OCI-LY1 (cell line): ENCODE measurements around the gene XPA.
"Not testable (repeated sequence)": the region's sequence is repeated elsewhere in the genome, so short reads cannot be mapped to it uniquely, and the experiment has no call there.

Experiments used
- H2AFZ ChIP-seq: fragments of 200-600 bp; sonication (generic), shearing (Covaris generic); 2 replicates; pipeline ENCODE4 v1.6.0; 2014; ENCODE audit warnings: antibody characterized with exemption, mild to moderate bottlenecking, low read length
- H3F3A ChIP-seq: fragments of 200-600 bp; sonication (generic), shearing (Covaris generic); 2 replicates; pipeline ENCODE4 v1.6.0; 2014; ENCODE audit warnings: mild to moderate bottlenecking, antibody characterized with exemption, low read length, moderate library complexity; ENCODE audit not compliant: insufficient read depth
- H3K27ac ChIP-seq: fragments of 200-600 bp; sonication (generic); 2 replicates; pipeline ENCODE4 v1.5.1; 2014; ENCODE audit warnings: low read length, mixed run types, mild to moderate bottlenecking, low read depth; ENCODE audit not compliant: poor library complexity, severe bottlenecking
- H3K27me3 ChIP-seq: fragments of 200-600 bp; sonication (generic); 2 replicates; pipeline ENCODE4 v1.6.0; 2014; ENCODE audit warnings: antibody characterized with exemption, mild to moderate bottlenecking, low read length, moderate library complexity; ENCODE audit not compliant: insufficient read depth
- H3K36me3 ChIP-seq: fragments of 200-600 bp; sonication (generic); 2 replicates; pipeline ENCODE4 v1.6.1; 2014; ENCODE audit warnings: mild to moderate bottlenecking, antibody characterized with exemption, low read length, moderate library complexity, mixed read lengths; ENCODE audit not compliant: insufficient read depth
- H3K4me1 ChIP-seq: fragments of 200-600 bp; sonication (generic); 2 replicates; pipeline ENCODE4 v1.5.1; 2014; ENCODE audit warnings: mild to moderate bottlenecking, low read length, moderate library complexity; ENCODE audit not compliant: insufficient read depth, severe bottlenecking
- H3K4me2 ChIP-seq: fragments of 200-600 bp; sonication (generic), shearing (Covaris generic); 2 replicates; pipeline ENCODE4 v1.6.1; 2014; ENCODE audit warnings: low read length
- H3K4me3 ChIP-seq: fragments of 200-600 bp; sonication (generic); 2 replicates; pipeline ENCODE4 v1.5.1; 2014; ENCODE audit warnings: low read length, low read depth, mild to moderate bottlenecking, mixed read lengths; ENCODE audit not compliant: poor library complexity, severe bottlenecking
- H3K79me2 ChIP-seq: fragments of 200-600 bp; shearing (Covaris generic); 2 replicates; pipeline ENCODE4 v1.6.1; 2016; ENCODE audit warnings: mixed run types, low read length, mixed read lengths; ENCODE audit not compliant: insufficient read depth
- H3K9ac ChIP-seq: fragments of 200-600 bp; sonication (generic), shearing (Covaris generic); 2 replicates; pipeline ENCODE4 v1.6.1; 2014; ENCODE audit warnings: mild to moderate bottlenecking, low read length, mixed read lengths
- H3K9me2 ChIP-seq: fragments of 200-600 bp; sonication (generic), shearing (Covaris generic); 2 replicates; pipeline ENCODE4 v1.6.1; 2014; ENCODE audit warnings: low read depth, mild to moderate bottlenecking, low read length, mixed read lengths
- H3K9me3 ChIP-seq: fragments of 200-600 bp; shearing (Covaris generic); 2 replicates; pipeline ENCODE4 v1.6.1; 2014; ENCODE audit warnings: low read length, mixed read lengths
- H4K20me1 ChIP-seq: fragments of 200-600 bp; sonication (generic), shearing (Covaris generic); 2 replicates; pipeline ENCODE4 v1.6.0; 2016; ENCODE audit warnings: mild to moderate bottlenecking, low read length; ENCODE audit not compliant: insufficient read depth
- EZH2 ChIP-seq: fragments of 200-600 bp; sonication (generic), shearing (Covaris generic); IDR thresholded peaks from 2 replicates; pipeline ENCODE4 v1.8.0; 2017; ENCODE audit warnings: borderline replicate concordance, mixed run types, mild to moderate bottlenecking, antibody characterized with exemption, low read length, moderate library complexity, mixed read lengths
- TF ChIP-seq, protein P1 (sequence below): fragments of 200-600 bp; sonication (generic), shearing (Covaris generic); IDR thresholded peaks from 2 replicates; pipeline ENCODE4 v1.5.1; 2017; ENCODE audit warnings: mild to moderate bottlenecking, antibody characterized with exemption, low read length, moderate library complexity, mixed read lengths

XPA gene

DNA sequence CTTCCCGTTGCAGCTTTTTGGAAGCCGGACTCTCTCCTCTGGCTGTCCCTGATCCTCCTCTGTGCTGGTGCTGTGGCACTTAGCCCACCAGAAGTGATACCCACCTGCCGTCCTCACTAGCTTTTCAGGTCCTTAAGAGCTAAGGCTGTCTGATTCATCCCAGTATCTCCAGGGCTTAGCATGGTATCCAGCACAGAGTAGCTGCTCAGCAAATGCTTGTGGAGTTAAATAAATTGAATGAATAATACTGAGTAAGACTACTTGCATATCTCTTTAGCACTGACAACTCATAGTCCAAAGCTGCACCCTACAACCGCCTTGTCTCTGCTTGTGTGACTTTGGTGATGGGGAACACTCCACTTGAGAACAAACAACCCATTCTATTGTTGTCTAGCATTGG is 7.7 kb upstream of the XPA start:
- H3K4me2 ChIP-seq, result no peak overlapping the region

DNA sequence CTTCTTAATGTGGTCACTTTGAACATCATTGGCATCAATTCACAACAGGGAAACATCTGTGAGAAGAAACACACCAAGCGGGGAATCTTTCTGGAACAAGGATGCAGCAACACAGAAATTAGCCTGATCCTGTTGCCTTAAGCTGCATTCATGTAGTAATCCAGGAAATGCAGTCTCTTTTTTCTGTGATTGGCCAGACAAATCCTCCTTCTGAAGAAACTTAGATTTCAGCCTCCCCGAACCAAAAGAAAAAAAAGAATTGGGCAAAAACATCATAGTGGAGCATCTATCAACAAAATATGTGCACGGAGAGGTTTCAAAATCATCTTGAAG is 7.2 kb upstream of the XPA start:
- no peak overlapping the region for H2AFZ ChIP-seq
- H3K4me3 ChIP-seq, result no peak overlapping the region
- H3K27me3 ChIP-seq, result no peaks in the 10 kb centered on the region
- peaks cover 6% of the 10 kb centered on the region for H3K4me1 ChIP-seq
- no peak overlapping the region for H3K4me2 ChIP-seq
- no peak for TF ChIP-seq EZH2
- TF ChIP-seq, protein P1, sequence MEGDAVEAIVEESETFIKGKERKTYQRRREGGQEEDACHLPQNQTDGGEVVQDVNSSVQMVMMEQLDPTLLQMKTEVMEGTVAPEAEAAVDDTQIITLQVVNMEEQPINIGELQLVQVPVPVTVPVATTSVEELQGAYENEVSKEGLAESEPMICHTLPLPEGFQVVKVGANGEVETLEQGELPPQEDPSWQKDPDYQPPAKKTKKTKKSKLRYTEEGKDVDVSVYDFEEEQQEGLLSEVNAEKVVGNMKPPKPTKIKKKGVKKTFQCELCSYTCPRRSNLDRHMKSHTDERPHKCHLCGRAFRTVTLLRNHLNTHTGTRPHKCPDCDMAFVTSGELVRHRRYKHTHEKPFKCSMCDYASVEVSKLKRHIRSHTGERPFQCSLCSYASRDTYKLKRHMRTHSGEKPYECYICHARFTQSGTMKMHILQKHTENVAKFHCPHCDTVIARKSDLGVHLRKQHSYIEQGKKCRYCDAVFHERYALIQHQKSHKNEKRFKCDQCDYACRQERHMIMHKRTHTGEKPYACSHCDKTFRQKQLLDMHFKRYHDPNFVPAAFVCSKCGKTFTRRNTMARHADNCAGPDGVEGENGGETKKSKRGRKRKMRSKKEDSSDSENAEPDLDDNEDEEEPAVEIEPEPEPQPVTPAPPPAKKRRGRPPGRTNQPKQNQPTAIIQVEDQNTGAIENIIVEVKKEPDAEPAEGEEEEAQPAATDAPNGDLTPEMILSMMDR, result no peak
- no peak overlapping the region for H3K27ac ChIP-seq
- H3K79me2 ChIP-seq, result no peaks in the 10 kb centered on the region
- H3K9me2 ChIP-seq, result no peaks in the 10 kb centered on the region
- no peaks in the 10 kb centered on the region for H3K36me3 ChIP-seq
- H4K20me1 ChIP-seq, result no peaks in the 10 kb centered on the region
- H3K9me3 ChIP-seq, result no peaks in the 10 kb centered on the region
- H3K9ac ChIP-seq, result no peak overlapping the region
- H3F3A ChIP-seq, result no peaks in the 10 kb centered on the region

More for the DNA sequence above, 7.7 kb upstream of the XPA start:
- no peak overlapping the region for H3K4me3 ChIP-seq
- no peaks in the 10 kb centered on the region for H3K79me2 ChIP-seq
- TF ChIP-seq, protein P1, result no peak
- no peak for TF ChIP-seq EZH2
- H3F3A ChIP-seq, result no peaks in the 10 kb centered on the region
- no peak overlapping the region for H3K27ac ChIP-seq
- no peaks in the 10 kb centered on the region for H3K27me3 ChIP-seq
- H2AFZ ChIP-seq, result no peak overlapping the region
- H3K9ac ChIP-seq, result no peak overlapping the region
- peaks cover under 1% of the 10 kb centered on the region for H3K4me1 ChIP-seq
- no peaks in the 10 kb centered on the region for H4K20me1 ChIP-seq
- H3K36me3 ChIP-seq, result no peaks in the 10 kb centered on the region
- no peaks in the 10 kb centered on the region for H3K9me2 ChIP-seq
- H3K9me3 ChIP-seq, result no peaks in the 10 kb centered on the region

DNA sequence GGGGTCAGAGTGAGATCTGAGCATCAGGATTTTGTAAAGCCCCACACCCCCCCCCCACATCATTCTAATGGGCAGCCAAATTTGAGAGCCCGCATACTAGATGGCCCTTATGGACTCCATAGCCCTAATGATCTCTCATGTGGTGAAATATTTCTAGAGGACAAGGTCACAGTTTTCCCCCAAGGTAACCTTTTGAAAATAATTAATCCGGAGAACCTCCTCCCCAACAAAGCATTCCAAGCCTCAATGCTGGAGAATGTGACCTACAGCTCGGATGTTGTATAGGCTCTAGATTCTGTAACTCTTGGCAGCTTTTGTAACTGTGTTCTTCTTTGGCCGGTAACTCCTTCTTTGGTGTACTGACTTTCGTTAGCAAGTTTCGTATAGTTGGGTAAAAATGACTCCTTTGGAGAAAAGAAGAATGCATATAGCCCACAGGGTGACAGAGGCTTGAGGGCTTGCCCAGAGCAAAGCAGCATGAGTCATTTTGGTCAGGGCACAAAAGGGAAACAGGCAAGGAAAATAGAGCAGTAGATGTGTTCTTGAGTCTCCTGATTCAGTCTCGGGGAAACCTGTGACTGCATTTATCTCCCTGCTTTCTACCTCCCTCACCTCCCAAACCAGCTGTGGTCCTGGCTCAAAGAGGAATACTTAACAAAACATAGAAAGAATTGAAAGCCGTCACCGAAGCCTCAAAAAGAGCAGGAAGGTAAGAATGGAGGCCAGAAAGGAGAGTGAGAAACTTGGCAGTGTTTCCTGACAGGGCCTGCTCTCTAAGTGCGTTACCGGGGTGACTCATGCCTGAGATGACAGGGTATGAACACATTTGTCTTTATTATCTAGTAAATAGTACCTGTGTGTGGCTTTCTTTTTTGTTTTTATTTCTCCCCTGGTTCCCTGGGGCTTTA is 6.6 kb upstream of the XPA start:
- H3K9me3 ChIP-seq, result no peaks in the 10 kb centered on the region
- no peaks in the 10 kb centered on the region for H3K36me3 ChIP-seq
- H4K20me1 ChIP-seq, result no peaks in the 10 kb centered on the region
- H2AFZ ChIP-seq, result no peak overlapping the region
- no peak overlapping the region for H3K4me2 ChIP-seq
- no peaks in the 10 kb centered on the region for H3K27me3 ChIP-seq
- TF ChIP-seq, protein P1, result no peak
- no peak for TF ChIP-seq EZH2
- H3K9me2 ChIP-seq, result no peaks in the 10 kb centered on the region
- no peaks in the 10 kb centered on the region for H3F3A ChIP-seq
- no peak overlapping the region for H3K4me3 ChIP-seq
- no peak overlapping the region for H3K27ac ChIP-seq
- H3K9ac ChIP-seq, result no peak overlapping the region
- H3K4me1 ChIP-seq, result peaks cover 12% of the 10 kb centered on the region
- no peaks in the 10 kb centered on the region for H3K79me2 ChIP-seq

DNA sequence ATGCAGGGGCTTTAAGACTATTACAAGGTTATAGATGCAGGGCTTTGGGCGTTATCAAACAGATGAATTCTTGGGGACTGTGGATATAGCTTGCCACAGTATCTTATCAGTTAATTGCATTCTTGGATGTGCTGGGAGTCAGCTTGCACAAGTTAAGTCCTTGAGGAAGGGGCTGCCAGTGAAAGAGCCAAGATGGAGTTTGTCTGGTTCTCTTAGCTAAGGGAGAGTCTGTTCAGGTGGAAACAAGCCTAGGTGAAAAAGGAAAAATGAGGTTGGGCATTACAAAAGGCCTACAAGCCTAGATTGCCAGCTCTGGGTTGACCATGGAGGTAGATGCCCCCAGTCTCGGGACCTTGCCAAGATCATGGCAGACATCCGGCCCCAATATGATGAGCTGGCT is 2.7 kb upstream of the XPA start:
- H4K20me1 ChIP-seq, H3K36me3 ChIP-seq, H3K9me3 ChIP-seq, H3K9ac ChIP-seq, H3F3A ChIP-seq, H2AFZ ChIP-seq, H3K9me2 ChIP-seq, H3K27me3 ChIP-seq, H3K27ac ChIP-seq, H3K4me3 ChIP-seq: not testable (repeated sequence)
- Histone ChIP-seq H3K79me2 (peaks cover 19% of the 10 kb centered on the region), H3K4me1 (peaks cover 35% of the 10 kb centered on the region), H3K4me2 (peak overlapping the region; percentile 32; the same call in 1 of the 2 replicates)

DNA sequence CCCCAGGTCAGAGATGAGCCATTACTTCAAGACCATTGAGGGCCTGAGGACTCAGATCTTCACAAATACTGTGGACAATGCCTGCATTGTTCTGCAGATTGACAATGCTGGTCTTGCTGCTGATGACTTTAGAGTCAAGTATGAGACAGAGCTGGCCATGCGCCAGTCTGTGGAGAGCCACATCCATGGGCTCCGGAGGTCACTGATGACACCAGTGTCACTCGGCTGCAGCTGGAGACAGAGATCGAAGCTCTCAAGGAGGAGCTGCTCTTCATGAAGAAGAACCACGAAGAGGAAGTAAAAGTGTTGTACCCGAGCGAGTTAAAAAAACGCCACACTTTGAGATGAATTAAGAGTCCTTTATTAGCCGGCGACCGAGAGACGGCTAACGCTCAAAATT is 2.1 kb upstream of the XPA start:
- peaks cover 23% of the 10 kb centered on the region for H3K79me2 ChIP-seq
- not testable (repeated sequence) for H2AFZ ChIP-seq, H3K9ac ChIP-seq, H3K27ac ChIP-seq, H3F3A ChIP-seq, H3K9me3 ChIP-seq, H3K4me3 ChIP-seq, H3K36me3 ChIP-seq, H3K27me3 ChIP-seq, H3K9me2 ChIP-seq, H4K20me1 ChIP-seq
- peak overlapping the region; percentile 32; the same call in 1 of the 2 replicates for H3K4me2 ChIP-seq
- peaks cover 40% of the 10 kb centered on the region for H3K4me1 ChIP-seq
